Measurements from ENCODE around the gene SERAC1.

SERAC1 gene

DNA sequence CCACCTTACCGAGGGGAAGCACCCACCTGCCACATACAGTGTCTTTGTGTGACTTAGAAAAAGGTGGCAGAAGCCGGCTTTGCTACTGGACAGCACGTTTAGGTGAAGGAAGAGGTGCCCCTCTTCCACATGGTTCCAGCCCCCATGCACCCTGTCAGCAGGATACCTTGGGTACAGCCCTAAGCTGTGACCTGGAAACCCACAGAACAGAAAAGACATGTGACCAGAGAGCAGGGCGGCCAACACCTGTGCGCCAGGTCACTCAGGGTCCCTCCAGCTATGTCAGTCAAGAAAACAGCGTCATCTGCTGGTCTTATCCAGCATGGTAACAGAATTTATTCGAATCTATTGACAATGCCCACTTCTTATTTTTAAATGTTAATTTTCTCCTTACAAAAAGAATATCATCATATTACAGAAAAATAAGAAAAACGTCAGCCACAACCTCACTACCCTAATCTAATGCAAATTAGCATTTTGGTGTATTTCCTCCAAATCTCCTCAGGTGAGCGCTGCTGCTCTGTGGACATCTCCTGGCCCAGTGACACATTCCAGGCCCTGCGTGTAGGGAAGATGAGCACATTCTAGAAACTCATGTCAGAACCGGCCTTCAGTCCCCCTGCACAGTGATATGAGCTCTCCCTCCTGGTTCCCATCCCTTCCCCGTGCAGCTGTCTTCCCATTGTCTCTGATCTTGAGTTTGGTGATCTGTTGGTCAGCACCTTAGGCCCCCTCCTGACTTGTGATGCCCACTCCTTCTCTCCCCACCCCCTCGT, 37.3 kb upstream of the SERAC1 start:
- DNase-seq (ENCODE audit: low read depth): no peak
- peak; percentile 51 for TF ChIP-seq CTCF (conservative IDR thresholded peaks at IDR 0.05; ENCODE audit: low read length)

GRCh38 chr6:158198461-158198860, 30.4 kb upstream of the SERAC1 start:
- no peak overlapping the region for H3K4me3 ChIP-seq (ENCODE audit: low read length)
- no peak for TF ChIP-seq CTCF (conservative IDR thresholded peaks at IDR 0.05; ENCODE audit: low read length)
- DNase-seq (ENCODE audit: low read depth): no peak

More for the DNA sequence above, 37.3 kb upstream of the SERAC1 start:
- H3K4me3 ChIP-seq (ENCODE audit: low read length): no peak overlapping the region

DNA sequence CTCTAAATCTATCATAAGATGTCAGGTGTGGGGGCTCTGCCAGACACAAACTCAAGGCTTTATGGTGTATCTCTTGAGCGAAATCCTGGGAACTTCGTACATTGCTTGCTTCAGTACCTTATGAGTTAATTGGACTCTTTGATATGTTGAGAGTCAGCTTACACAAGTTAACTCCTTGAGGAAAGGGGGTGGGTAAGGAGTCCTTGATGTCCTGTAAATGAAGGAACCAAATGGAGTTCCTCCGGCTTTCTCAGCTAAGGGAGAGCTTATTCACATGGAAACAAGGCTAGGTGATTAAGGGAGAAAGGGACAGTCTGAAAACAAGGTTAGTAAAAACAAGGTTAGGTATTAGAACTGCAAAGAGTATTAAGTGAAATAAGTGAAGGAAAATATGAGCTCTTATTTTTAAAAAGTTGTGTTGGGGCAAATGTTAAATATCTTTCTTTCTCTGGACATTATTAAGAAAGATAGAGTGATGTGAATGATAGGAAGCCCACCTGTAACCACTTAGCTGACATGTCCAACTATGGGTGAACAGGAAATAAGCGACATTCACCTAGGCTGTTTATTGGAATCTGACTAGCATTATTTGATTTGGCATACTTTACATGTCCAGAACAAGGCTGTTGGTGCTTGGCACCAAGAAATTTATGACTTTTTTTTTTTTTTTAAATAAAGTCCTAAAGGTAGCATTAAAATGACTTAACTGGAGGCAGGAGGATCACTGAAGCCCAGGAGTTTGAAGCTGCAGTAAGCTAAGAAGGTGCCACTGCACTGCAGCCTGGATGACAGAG, 26.6 kb upstream of the SERAC1 start:
- no peak overlapping the region for H3K4me3 ChIP-seq (ENCODE audit: low read length)

DNA sequence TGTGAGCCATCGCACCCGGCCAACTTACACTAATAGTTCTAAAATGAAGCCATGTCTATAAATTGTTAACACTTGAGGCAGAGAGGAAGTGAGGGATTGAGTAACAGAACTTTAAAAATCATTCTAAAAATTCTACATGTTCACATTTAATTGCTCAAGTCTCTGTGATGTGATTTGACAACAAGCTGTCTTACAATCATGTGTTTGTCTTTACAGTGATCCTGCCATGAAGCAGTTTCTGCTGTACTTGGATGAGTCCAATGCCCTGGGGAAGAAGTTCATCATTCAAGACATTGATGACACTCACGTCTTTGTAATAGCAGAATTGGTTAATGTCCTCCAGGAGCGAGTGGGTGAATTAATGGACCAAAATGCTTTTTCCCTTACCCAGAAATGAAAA, 23.7 kb upstream of the SERAC1 start:
- no peak overlapping the region for H3K4me3 ChIP-seq (ENCODE audit: low read length)
- no peak for DNase-seq (ENCODE audit: low read depth)
- no peak for TF ChIP-seq CTCF (conservative IDR thresholded peaks at IDR 0.05; ENCODE audit: low read length)

More for the DNA sequence above, 26.6 kb upstream of the SERAC1 start:
- DNase-seq (ENCODE audit: low read depth): no peak
- TF ChIP-seq CTCF (conservative IDR thresholded peaks at IDR 0.05; ENCODE audit: low read length): no peak

DNA sequence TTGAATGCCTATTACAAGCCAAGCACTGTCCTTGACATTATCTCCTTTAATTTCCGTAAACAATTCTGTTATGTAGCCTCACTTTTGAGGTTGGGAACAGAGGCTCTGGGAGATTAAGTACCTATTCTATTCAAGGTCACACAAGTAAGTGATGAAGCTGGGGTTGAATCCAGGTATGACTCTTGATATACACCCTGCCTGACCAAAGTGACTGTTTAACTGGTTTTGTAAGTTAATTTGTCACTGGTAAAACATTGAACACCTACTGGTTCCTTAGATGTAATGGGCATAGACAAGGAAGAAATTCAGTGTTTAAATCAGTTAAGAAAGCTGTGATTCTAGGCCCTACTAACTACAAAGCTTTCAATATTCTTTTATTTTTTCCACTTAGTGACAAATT, 23.0 kb upstream of the SERAC1 start:
- no peak overlapping the region for H3K4me3 ChIP-seq (ENCODE audit: low read length)
- no peak for TF ChIP-seq CTCF (conservative IDR thresholded peaks at IDR 0.05; ENCODE audit: low read length)
- DNase-seq (ENCODE audit: low read depth): no peak

- no peak for TF ChIP-seq CTCF (conservative IDR thresholded peaks at IDR 0.05; ENCODE audit: low read length)
- no peak for DNase-seq (ENCODE audit: low read depth)
- no peak overlapping the region for H3K4me3 ChIP-seq (ENCODE audit: low read length)
Observed at GRCh38 chr6:158188591-158188990, 20.5 kb upstream of the SERAC1 start.

Data from AG10803 (cell line).